Aorta (tissue), 5 donors: ENCODE data around the gene NOL4. TPM values are rescaled to one million over a fixed set of nuclear protein-coding genes. Genes with fewer than 3 reads are reported as not detected.

Experiments
- ATAC-seq: fragments of 200-7000 bp; cut with Tn5 transposase; one replicate; pipeline ENCODE4 v1.9.1; 2022; ENCODE audit warnings: moderate library complexity; ENCODE audit not compliant: low FRiP score
- DNase-seq, 2 donors: peaks; one replicate each; pipeline ENCODE4 v3.0.0-alpha.2; 2020
- H3K27ac ChIP-seq, 2 donors: one replicate each; pipeline ENCODE4 v1.5.1; 2013; ENCODE audit warnings: low read length in 2 of 2, mild to moderate bottlenecking in 2 of 2, moderate library complexity in 2 of 2, control low read depth in 1 of 2, inconsistent platforms in 1 of 2, low read depth in 1 of 2
- H3K27me3 ChIP-seq, 2 donors: one replicate each; pipeline ENCODE4 v1.6.1; 2013; ENCODE audit warnings: control low read depth in 1 of 2, low read length in 1 of 2, mild to moderate bottlenecking in 1 of 2, moderate library complexity in 1 of 2; ENCODE audit not compliant: insufficient read depth in 2 of 2, control insufficient read depth in 1 of 2
- H3K36me3 ChIP-seq, 2 donors: one replicate each; pipeline ENCODE4 v1.6.1; 2013; ENCODE audit warnings: control low read depth in 1 of 2, low read length in 1 of 2, mild to moderate bottlenecking in 1 of 2; ENCODE audit not compliant: insufficient read depth in 2 of 2, control insufficient read depth in 1 of 2
- H3K4me1 ChIP-seq, 2 donors: one replicate each; pipeline ENCODE4 v1.6.1; 2013; ENCODE audit warnings: low read length in 2 of 2, control low read depth in 1 of 2, mild to moderate bottlenecking in 1 of 2, moderate library complexity in 1 of 2; ENCODE audit not compliant: insufficient read depth in 2 of 2, control insufficient read depth in 1 of 2
- H3K4me3 ChIP-seq, 2 donors: one replicate each; pipeline ENCODE4 v1.5.1; 2013; ENCODE audit warnings: low read length in 2 of 2, control low read depth in 1 of 2, mild to moderate bottlenecking in 1 of 2
- H3K9me3 ChIP-seq: one replicate; pipeline ENCODE4 v1.6.1; 2013; ENCODE audit warnings: mild to moderate bottlenecking, low read length; ENCODE audit not compliant: control insufficient read depth
- WGBS, 2 donors: extraction: QIAGEN DNeasy Blood & Tissue Kit; methylation state at CpG; one replicate each; pipeline ENCODE4 v1.1.7; 2013; 5-methylcytosine and 5-hydroxymethylcytosine counted together
- intact Hi-C, 2 donors: fragments of 100-400 bp; cut with DNase I; formaldehyde crosslinking; loops; one replicate each; pipeline versions ENCODE4 v1.14.2 to v1.15.0; 2022
- polyA plus RNA-seq, 2 donors: library from polyadenylated mRNA; stranded (reverse); fragments of 200-250 nt; gene quantifications; one replicate each; pipeline ENCODE4 v1.2.3, GENCODE V29; 2013
- total RNA-seq, 2 donors: library from RNA; stranded (reverse); fragmentation: NEBNext Ultra II Directional; extraction: Animal tissue kit (Norgen Biotek cat#: 25700); gene quantifications; one replicate each; pipeline ENCODE4 v1.2.1, GENCODE V29; 2021
- donor health status: healthy with polysubstance abuse.
- donor health status: Bipolar disorder and iron deficiency.
- donor health status: DM: no; HTN: no; CAD: no.
- donor health status: DM: no; HTN: no; CAD: no.
- donor health status: DM: yes; HTN: yes; CAD: no.

NOL4 gene
- total and polyA plus RNA-seq, 4 donors = 0.03 to 0.62 TPM; not detected in 2

GRCh38 chr18:34207344-34207851 lies 17.3 kb downstream of the NOL4 start:
- H3K9me3 ChIP-seq = no peaks in the 10 kb centered on the region
- no peak overlapping the region for H3K4me3 ChIP-seq
- ATAC-seq (no peak), DNase-seq (no peak)
- no peaks in the 10 kb centered on the region for H3K36me3 ChIP-seq
- no peaks in the 10 kb centered on the region for H3K4me1 ChIP-seq
- H3K27me3 ChIP-seq = no peaks in the 10 kb centered on the region
- no peak overlapping the region for H3K27ac ChIP-seq
- intact Hi-C loops = no loop called here

GRCh38 chr18:34203866-34204265 lies 20.8 kb downstream of the NOL4 start:
- 77 to 88% methylated on average over 2 of the region's 2 CpGs for WGBS, 2 donors
- H3K4me1 ChIP-seq = no peaks in the 10 kb centered on the region
- H3K4me3 ChIP-seq = no peak overlapping the region
- no peaks in the 10 kb centered on the region for H3K27me3 ChIP-seq
- no peaks in the 10 kb centered on the region for H3K9me3 ChIP-seq
- no peak for ATAC-seq
- H3K36me3 ChIP-seq = no peaks in the 10 kb centered on the region
- DNase-seq = no peak
- intact Hi-C loops = no loop called here
- H3K27ac ChIP-seq = no peak overlapping the region

GRCh38 chr18:34196256-34196655 lies 28.5 kb downstream of the NOL4 start:
- Histone ChIP-seq H3K9me3 (peaks cover 2% of the 10 kb centered on the region), H3K36me3 (no peaks in the 10 kb centered on the region), H3K4me1 (no peaks in the 10 kb centered on the region), H3K27ac (no peak overlapping the region), H3K27me3 (peaks cover 0 to 2% of the 10 kb centered on the region in 2 donors), H3K4me3 (no peak overlapping the region)
- no peak for ATAC-seq
- no peak for DNase-seq
- intact Hi-C loops = no loop called here

- no peaks in the 10 kb centered on the region for H3K36me3 ChIP-seq
- no peak overlapping the region for H3K27ac ChIP-seq
- no peak for DNase-seq
- no peaks in the 10 kb centered on the region for H3K4me1 ChIP-seq
- H3K27me3 ChIP-seq = peaks cover 0 to 2% of the 10 kb centered on the region in 2 donors
- 84 to 89% methylated on average over 3 of the region's 3 CpGs for WGBS, 2 donors
- no peak overlapping the region for H3K4me3 ChIP-seq
- no peak for ATAC-seq
- intact Hi-C loops = no loop called here
- peaks cover 2% of the 10 kb centered on the region for H3K9me3 ChIP-seq
Observed at GRCh38 chr18:34194239-34194638, 30.5 kb downstream of the NOL4 start.

- H3K9me3 ChIP-seq = peaks cover 2% of the 10 kb centered on the region
- ATAC-seq = no peak
- intact Hi-C loops = no loop called here
- WGBS, 2 donors = 75 to 79% methylated on average over 3 of the region's 3 CpGs
- H3K4me3 ChIP-seq = no peak overlapping the region
- H3K36me3 ChIP-seq = no peaks in the 10 kb centered on the region
- no peak overlapping the region for H3K27ac ChIP-seq
- H3K4me1 ChIP-seq = no peaks in the 10 kb centered on the region
- DNase-seq = no peak
- peaks cover 0 to 2% of the 10 kb centered on the region in 2 donors for H3K27me3 ChIP-seq
Observed at GRCh38 chr18:34189656-34190435, 34.9 kb downstream of the NOL4 start.
